ENCODE measurements around the gene ARHGEF1.

Gene ARHGEF1, protein sequence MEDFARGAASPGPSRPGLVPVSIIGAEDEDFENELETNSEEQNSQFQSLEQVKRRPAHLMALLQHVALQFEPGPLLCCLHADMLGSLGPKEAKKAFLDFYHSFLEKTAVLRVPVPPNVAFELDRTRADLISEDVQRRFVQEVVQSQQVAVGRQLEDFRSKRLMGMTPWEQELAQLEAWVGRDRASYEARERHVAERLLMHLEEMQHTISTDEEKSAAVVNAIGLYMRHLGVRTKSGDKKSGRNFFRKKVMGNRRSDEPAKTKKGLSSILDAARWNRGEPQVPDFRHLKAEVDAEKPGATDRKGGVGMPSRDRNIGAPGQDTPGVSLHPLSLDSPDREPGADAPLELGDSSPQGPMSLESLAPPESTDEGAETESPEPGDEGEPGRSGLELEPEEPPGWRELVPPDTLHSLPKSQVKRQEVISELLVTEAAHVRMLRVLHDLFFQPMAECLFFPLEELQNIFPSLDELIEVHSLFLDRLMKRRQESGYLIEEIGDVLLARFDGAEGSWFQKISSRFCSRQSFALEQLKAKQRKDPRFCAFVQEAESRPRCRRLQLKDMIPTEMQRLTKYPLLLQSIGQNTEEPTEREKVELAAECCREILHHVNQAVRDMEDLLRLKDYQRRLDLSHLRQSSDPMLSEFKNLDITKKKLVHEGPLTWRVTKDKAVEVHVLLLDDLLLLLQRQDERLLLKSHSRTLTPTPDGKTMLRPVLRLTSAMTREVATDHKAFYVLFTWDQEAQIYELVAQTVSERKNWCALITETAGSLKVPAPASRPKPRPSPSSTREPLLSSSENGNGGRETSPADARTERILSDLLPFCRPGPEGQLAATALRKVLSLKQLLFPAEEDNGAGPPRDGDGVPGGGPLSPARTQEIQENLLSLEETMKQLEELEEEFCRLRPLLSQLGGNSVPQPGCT

DNA sequence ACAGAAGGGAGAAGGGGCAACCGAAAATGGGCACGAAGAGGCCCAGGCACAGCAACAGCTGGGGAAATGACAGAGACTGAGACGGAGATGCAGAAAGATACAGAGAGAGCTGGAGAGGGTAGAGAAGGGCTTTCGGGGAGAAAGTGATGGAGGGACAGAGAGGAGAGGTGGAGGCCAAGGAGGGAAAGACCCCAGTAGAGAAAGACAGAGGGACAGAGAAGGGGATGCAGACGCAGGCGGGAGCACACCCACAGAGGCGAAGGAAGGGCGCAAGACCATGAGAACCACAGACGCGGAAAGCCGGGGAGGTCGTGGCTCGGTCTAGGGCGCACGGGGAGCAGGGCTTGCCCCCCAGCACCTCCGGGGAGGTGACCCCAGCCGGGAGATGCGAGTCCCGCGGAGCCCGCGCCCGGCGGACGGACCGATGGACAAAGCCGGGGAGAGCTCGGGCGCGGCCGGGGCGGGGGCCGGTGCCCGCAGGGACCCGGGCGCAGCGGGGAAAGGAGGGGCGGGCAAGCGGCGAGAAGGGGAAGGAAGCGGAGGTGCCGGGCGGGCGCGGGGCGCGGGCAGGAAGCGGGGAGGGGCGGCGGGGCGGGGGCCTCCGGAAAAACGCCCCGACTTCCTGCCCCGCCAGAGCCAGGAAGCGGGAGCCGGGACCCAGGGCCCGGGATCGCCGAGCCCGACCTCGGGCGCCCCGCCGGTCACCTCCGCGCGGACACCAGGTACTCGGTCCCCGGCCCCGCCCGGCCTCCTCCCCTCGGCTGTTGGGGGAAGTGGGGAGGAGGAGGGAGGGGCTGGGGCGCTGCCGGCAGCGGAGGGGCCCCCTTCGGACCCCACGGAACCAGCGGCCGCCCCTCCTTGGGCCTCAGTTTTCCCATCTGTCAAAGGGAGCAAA lies at the start of gene ARHGEF1:
ARHGEF1 (plus strand) TSS at position 617 of the 895 bp plus-strand sequence. CDS start 4,899 bp downstream, outside the sequence.
- DNase-seq (ENCODE audit: low spot score), result peak; percentile 78

DNA sequence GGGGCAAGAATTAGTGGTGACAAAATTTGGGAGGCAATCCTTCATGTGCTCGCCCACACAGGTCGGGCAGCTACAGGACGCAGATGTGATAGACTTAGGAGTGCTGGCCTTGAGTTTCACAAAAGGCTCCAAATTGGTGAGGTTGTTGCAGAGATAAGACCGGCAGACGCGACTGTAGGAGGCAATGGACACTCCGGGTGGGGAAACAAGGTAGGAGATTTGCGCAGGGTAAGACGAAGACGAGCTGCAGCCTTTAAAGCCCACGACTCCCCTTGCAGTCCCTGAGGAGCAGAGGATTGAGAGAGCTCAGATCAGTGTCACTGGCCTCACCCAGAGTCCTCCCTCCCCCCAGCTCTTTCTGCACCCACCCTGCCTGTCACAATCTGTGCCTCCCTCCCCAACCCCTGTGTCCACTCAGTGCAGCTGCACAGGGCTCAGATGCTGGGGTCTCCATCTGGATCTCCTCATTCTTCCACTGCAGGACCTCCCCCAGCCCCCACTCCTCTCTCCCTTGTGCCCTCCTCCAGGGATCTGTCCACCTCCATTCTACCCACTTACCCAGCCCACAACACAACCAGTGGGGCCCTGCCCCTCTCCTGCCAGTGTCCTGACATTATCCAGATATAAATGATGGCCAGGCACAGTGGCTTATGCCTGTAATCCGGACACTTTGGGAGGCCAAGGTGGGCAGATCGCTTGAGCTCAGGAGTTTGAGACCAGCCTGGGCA lies 44.8 kb upstream of the ARHGEF1 start:
- no peak for DNase-seq (ENCODE audit: low spot score)

DNA sequence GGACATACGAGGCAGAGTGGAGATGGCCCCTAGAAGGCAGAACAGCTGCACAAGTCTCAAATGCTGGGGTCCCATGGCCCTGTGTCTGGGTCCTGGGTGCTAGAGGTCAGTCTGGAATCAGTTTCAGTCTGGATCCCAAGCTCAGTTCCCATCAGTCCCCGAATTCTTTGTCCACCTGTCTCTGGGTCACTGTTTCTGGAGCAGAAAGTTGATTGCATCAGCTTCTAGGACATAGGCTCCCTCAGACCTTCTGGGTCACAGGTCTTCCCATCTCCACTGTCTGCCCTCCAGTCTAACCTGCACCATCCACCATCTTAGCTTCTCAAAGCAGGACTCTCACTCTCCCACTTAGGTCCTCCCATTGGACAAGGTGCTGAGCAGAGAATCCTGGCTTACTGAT lies 43.8 kb upstream of the ARHGEF1 start:
- no peak for DNase-seq (ENCODE audit: low spot score)

DNA sequence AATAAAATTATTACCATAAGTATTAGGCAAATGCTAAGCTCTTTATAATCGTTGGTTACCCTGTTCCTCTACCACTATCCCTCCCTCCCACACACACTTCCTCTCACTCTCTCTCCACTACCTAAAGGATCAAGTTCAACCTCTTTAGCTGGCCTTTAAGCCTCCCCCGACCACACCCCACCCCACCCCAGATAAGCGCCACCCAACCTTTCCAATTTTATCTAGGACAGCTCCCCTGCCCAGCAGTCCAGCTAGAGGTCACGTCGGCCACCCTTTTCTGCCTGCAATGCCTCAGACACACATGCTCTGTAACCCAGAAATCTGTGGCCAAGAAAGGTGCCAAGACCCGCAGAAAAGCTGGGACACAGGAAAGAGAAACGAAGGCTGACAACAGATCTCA lies 39.6 kb upstream of the ARHGEF1 start:
- no peak for DNase-seq (ENCODE audit: low spot score)

DNA sequence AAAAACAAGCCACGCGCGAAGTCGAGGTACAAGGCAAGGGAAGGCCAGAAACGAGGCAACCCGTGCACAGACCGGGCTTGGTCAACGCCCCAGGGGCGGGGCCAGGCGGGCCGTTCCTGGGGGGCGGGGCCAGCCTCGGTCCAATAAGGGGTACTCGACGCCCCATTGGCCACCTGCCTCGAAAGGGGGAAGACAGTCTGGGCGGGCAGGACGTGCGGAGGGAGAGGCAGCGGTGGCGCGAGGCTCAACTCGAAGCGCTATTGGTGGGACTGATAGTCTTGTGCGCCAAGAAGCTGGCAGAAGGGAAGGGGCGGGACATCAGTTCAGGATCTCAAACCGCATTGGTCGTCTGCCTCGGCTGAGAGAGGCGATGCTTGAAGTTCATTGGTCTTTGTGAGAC lies 38.4 kb upstream of the ARHGEF1 start, which contains the start of gene LYPD4:
LYPD4 (minus strand) TSS at position 83 of the 400 bp plus-strand sequence. CDS start 5,398 bp downstream, outside the sequence.
- DNase-seq (ENCODE audit: low spot score), result no peak

DNA sequence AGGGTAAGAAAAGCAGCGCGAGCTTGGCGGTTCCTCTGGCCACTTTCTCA lies 38.2 kb upstream of the ARHGEF1 start, which contains the start of gene DMRTC2:
DMRTC2 (plus strand) TSS at position 42 of the 50 bp plus-strand sequence. CDS start 2,387 bp downstream, outside the sequence.
- DNase-seq (ENCODE audit: low spot score), result no peak

DNA sequence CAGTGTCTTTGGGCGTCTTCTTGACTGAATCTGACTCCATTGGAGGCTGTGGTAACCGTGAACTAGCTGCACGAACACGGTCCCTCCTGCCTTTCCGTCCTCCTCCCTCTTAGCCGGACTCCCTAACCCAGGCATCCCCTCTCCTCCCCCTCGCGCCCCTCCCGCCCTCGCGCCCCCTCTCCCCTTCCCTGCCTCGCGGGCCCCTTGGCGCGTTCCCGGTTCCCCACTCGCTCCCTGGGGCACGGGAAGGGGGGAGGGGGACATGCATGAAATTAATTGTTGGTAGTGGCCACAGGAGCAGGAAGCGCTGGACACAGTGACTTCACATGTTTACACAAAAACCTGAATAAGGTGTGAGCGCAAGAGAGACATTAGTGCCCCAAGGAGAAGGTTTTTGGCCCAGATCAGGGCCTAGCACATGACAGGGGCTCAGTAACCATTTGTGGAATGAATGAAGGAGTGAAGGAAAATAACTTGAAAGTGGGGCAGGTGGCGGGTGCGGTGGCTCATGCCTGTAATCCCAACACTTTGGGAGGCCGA lies 37.9 kb upstream of the ARHGEF1 start:
- no peak for DNase-seq (ENCODE audit: low spot score)

DNA sequence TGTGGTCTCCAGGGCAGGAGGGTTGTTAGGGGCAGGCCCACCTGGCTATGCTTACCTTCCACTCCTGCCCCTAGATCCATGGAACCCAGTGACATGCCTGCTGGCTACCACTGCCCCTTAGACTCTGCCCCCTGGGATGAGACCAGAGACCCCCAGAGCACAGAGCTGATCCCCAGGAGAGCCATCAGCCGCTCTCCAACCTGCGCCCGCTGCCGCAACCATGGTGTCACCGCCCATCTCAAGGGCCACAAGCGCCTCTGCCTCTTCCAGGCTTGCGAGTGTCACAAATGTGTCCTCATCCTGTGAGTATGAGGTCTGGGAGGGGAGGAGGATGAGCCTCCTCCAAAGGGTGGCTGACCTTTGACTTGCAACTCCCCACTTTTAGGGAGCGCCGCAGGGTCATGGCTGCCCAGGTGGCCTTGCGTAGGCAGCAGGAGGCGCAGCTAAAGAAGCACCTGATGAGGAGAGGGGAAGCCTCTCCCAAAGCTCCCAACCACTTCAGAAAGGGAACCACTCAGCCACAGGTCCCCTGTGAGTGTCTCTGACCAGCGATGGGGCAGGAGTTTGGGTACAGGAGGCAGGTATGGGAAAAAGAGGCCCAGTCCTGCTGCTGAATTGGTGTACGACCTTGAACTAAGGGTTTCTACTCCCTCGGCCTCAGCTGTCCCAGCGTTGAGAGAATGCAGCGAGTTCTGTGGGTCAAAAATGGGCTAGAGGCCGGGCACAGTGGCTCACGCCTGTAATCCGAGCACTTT lies 35.5 kb upstream of the ARHGEF1 start:
- DNase-seq (ENCODE audit: low spot score), result no peak

DNA sequence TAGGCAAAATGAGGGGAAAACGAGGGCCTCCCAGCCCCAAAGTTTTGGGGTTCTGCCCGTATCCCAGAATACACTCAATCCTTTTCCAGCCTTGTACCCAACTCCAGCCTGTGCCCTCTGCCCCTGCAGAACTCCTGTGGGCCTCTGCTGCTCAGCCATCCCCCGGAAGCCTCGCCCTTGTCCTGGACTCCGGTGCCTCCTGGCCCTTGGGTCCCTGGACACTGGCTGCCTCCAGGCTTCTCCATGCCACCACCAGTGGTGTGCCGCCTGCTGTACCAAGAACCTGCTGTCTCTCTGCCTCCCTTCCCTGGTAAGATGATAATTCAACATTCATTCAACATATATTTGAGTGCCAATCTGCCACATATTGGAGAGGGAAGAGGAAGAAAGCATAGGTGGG lies 34.3 kb upstream of the ARHGEF1 start:
- no peak for DNase-seq (ENCODE audit: low spot score)

DNA sequence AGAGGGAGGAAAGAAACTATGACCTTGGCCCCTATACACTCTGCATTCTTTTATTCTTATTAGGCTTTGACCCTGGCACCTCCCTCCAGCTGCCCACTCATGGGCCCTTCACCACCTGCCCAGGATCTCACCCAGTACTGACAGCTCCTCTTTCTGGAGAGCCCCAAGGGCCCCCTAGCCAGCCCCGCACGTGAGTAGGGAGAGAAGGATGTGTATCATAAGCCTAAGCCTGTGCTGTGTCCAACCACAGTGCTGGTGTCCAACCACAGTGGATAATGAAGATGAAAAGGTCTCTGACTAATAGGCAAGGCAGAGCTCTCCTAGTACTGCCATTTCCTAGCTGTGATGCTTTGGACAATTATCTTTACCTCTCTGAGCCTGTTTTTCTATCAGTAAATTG lies 33.9 kb upstream of the ARHGEF1 start:
- DNase-seq (ENCODE audit: low spot score), result no peak

DNA sequence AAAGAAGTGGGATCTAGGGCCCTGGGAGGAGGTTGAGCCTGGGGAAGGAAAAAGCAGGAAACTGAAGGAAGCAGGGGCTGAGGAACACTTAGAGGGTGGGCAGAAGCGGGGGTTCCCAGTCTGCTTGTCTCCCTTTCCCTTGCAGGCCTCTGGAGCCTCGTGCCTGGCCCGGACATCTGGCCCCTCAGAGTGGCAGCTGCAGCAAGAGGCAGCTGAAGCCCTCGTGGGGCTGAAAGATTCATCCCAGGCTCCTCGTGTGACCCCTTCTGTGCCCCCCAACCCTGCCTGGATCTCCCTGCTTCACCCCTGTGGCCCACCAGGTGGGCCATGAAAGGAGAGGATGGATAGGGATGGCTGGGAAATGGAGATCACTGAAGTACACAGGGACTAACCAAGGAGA lies 32.6 kb upstream of the ARHGEF1 start:
- no peak for DNase-seq (ENCODE audit: low spot score)

DNA sequence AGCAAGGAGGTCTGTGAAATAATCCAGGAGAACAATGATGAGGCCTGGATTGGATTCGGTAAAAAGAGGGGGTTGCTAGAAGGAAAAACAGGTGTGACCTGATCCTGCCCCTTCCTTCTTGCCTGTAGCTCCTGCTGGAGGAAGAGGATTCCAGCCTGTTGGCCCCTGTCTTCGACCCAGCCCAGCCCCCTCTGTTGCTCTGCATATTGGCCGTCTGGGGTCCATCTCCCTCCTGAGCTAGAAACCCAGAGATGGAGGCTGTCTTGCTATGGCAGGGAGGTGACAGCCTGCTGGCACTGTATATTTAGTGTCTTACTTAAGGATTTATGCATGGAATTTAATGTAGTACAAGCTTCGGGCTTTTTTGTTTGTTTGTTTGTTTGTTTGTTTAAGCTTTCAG lies 31.5 kb upstream of the ARHGEF1 start:
- DNase-seq (ENCODE audit: low spot score), result no peak

DNA sequence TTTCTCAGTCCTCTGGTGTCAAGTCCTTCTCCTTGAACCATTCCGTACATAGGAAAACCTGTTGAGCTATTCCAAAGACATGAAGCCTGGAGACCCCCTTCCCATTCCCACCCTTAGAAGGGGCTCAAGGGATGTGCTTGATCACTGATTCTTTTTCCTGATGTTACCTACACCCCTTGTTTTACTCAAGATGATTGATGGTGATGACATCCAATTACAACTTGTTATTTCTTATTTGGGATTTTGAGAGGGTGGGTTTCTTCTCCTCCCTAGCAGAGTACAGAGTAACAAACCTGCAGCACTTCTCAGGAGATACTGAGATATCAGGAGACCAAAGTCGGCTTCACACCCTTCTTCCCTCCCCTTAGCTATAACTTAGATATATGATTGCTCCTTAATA lies 29.6 kb upstream of the ARHGEF1 start:
- no peak for DNase-seq (ENCODE audit: low spot score)

DNA sequence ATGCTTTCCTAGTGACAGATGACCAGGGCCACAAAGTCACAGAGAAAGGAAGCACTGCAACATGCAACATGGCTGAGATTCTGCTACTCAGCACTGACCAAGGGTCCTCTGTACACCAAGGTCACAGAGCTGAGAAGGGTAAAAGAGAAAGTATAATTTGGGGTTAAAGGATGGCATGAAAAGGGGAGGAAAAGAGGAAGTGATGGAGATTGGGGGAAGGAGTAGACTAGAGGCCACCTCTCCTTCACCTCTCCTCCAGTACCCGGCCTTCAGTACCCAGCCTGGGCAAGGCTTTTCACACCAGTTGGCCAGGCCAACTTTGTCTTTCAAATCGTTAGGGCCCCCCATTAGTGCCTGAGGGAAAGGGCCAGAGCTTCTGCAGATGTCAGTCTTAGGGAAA lies 29.2 kb upstream of the ARHGEF1 start:
- DNase-seq (ENCODE audit: low spot score), result no peak

DNA sequence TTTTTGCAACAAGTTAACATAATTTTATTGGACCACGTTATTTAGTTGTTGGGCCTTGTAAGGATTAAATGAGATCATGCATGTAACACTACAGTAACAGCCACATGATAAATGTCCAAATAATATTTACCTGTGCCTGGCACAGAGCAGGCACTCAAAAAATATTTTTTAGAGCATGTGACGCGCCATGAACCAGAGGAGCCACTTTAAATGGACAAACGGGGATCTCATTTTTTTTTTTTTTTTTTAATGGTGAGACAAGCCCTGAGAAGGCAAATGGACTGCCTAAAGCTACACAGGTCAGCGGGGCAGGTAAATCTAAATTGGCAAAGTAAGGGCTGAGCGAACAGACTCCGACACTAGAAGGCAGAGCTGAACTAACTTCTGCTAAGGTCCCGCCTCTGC lies 23.8 kb upstream of the ARHGEF1 start:
- DNase-seq (ENCODE audit: low spot score), result no peak

DNA sequence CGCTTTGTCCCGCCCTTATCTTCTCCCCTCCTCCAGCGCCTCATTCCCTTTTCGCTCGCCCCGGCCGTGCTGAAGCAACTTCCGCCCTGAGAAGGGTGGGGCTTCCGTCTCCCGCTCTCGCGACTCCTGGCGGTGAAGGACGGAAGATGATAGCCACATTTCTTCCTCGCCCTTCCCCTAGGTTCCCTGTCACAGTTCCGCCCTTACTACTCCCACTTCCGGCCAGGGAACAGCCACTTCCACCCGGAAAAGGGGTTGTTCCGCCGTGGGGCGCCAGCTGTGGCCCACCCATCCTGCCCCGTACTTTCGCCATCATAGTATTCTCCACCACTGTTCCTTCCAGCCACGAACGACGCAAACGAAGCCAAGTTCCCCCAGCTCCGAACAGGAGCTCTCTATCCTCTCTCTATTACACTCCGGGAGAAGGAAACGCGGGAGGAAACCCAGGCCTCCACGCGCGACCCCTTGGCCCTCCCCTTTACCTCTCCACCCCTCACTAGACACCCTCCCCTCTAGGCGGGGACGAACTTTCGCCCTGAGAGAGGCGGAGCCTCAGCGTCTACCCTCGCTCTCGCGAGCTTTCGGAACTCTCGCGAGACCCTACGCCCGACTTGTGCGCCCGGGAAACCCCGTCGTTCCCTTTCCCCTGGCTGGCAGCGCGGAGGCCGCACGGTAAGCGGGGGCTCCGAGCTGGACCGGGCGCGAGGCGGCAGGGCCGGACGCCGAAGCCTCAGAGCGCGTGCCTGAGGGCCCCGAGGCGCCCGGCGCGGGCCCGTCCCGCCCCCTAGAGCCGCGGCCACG lies 23.2 kb upstream of the ARHGEF1 start, which contains the start of gene RPS19:
RPS19 (plus strand) TSS at position 638 of the 801 bp plus-strand sequence. CDS start 520 bp downstream, outside the sequence.
- DNase-seq (ENCODE audit: low spot score), result peak; percentile 95

DNA sequence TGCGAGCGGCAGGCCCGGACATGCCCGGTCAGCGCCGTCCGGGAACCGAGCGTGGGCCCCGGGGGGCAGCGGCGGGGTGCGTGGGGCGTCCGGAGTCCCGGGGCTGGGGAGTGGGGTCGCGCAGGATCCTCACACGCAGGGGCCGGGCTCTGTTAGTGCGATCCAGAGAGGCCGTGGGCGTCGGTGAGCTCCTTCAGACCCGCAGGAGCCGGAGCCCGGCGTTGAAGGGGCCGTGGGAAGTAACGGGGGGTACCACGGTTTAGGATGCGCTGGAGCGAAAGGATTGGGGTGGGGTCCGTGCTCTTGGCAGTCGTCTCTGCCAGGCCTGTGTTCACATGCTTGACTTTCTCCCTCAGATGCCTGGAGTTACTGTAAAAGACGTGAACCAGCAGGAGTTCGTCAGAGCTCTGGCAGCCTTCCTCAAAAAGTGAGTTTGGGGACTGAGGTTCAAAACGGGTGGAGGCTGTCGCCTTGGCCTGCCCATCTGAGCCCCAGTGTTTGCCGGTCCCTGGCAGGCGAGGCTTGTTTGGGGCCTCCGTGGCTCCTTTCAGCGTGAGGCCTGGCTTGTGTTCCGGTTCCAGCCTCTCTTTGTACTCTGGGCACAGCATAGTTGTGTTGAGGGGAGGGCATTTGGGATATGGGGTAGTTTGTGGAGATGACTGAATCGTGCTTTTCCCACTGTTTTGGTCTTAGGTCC lies 22.4 kb upstream of the ARHGEF1 start:
- DNase-seq (ENCODE audit: low spot score), result no peak

DNA sequence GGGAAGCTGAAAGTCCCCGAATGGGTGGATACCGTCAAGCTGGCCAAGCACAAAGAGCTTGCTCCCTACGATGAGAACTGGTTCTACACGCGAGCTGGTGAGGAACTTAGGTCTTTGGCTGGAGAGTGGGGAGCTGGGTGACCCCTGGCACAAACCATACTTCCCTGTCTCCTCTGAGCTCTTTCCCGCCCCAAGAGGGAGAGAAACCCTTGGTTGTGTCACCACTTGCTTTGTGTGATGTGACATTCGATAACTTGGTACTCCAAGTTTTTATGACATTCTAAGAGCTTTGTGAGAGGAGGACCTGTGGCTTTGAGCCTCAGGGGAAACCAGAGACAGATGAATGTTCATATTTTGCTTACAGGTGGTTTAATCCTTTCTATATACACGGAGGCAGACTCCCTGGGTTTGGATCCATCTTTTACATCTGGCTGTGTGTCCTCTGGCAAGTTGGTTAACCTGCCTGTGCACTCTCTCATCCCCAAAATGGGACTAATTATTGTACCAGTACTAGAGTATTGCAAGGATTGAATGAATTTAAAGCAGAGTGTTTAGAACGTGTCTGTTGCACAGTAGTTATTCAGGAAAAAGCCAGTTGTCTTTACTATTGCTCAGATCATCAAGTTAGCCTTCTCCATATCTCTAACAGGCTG lies 21.7 kb upstream of the ARHGEF1 start:
- no peak for DNase-seq (ENCODE audit: low spot score)

DNA sequence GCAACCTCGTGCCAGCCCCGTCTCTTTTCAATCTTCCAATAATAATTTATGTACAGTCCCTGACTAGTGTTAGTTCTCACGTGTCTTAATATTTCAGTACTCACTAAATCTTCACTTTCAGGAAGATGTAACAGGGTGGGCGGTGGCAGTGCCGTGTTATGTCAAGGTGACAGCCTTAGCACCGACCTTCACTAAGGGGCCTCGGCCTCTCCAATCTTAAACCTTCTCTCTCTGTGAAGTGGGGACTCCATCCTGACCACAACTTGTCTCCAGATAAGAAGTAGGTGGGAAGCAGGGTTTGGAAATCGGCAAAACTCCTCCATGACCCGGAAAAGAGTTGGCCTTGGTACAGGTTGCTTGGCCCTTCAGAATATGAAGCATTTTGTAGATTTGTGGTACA lies 21.1 kb upstream of the ARHGEF1 start:
- DNase-seq (ENCODE audit: low spot score), result no peak
